ENCODE measurements around the gene SUPT5H.

SUPT5H gene

DNA sequence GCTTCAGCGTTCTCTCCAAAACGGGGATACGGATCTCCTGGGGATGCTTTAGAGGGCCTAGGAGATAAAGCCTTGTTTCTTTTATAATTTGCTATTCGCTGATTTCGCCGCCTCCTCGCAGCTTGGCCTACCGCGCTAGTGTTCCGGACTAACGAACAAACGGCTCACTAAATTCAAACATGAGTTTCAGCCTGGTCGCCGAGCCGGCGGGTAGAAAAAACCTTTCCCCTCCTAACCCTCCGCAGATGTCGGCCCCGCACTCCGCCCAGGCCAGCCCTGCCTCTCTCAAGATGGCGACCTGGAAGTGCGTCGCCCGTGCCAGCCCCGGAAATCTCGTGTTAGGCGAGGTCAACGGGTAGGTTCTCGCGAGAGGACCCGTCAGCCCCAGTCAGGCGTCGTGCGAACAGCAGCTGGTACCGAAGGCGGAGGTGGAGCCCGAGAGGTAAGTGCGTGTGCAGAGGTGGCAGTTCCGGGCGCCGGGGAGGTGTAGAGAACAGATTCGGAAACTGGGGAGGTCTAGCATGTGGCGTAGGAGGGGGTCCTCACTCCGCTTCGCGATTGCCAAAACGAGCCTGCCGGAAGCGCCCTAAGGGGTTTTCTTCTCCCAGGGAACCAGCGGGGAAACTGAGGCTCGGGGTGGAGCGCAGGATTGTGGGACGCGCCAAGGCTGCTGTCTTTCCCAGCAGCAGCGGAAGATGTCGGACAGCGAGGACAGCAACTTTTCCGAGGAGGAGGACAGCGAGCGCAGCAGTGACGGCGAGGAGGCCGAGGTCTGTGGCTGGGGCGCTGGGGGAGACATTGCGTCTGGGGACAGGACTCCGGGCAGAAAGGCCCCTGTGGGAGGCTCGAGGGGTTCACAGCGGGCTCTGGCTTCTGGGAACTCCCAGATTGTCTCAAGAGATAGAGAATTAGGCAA lies at the start of gene SUPT5H:
Gene SUPT5H, plus strand, starts transcription at position 387 of the 916 bp plus-strand sequence. Its CDS starts 309 bp downstream, at position 696.
- DNase-seq, result peak; percentile 96 to 97

DNA sequence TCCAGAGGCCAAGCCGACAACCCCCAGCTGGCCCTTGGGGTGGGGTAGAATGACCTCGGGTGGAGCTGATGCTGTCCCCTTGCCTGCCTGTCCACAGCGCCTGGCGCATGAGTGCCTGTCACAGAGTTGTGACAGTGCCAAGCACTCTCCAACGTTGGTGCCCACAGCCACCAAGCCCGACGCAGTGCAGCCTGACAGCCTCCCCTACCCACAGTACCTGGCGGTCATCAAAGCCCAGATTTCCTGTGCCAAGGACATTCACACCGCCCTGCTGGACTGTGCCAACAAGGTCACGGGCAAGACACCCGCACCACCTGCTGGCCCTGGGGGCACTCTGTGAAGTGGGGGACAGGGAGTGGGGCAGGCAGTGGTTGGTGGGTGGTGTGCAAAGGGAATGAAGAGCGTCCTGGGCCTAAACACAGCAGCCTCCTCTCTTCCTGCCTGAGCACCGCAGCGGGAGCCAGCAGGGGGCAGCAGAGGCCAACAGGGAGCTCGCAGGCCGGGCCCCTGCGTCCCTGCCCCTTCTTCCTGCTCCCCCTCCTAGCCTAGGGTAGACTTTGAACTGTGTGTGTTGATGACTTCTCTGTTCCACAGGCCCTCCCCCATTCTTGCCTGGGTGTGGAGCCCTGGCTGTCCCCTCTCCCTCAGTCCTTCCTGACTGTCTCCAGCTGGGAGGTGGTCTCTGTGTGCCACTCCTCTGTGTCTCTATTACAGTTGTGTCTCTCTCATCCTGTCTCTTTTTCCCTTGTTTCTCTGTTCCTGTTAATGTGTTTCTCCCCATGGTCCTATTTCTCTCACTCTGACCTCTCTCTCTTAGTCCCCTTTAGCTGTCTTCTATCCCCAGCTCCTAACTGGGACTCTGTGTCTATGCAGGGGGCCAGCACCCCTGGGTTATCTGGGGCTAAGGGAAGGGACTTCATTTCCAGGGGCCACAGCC lies 47.8 kb upstream of the SUPT5H start:
- DNase-seq, result peak; percentile 96 to 97

DNA sequence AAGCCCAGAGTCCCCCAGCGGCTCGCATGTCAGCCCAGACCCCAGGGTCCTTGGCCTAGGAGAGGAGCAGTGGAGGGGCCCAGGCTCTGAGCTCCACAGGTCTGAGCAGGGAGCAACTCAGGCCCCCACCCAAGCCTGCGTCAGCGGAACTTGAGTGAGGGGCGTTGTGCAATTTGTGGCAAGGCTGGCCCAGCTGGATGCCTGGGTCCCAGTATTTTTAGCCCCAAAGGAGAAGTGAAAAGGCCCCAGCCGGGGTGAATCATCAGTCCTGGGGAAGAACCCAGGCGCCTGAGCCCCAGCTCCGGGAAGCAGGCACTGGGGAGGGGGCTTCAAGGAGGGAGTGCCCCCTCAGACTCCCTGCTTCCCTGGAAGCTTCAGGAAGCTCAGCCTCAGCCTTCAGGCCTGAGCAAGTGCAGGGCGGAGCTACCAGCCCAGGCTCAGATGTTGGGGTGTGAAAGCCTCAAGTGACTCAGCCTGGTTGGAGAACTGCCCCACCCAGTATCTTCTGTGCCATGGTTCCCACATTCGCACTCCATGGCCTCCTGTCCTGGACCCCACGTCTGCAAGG lies 47.0 kb upstream of the SUPT5H start:
- peak; percentile 65 to 68 for DNase-seq

DNA sequence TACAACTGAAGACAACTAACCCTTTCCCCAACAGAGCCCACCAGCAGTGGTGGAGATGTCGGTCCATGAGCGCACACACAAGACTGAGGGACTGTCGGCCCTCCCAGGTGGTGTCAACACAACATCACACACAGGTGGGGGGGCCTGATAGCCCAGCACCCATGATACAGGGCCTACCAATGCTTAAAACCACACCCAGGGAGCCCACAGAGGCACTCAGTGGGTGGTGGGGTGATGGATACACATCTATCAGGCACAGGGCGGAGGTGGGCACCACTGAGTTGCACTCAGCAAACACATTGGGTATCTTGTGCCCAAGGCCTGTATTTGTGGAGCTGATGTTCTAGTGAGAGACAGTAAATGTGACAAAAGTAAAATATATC lies 45.7 kb upstream of the SUPT5H start:
- DNase-seq, result no peak

- no peak for DNase-seq
Measured at GRCh38 chr19:39400061-39400460, 45.3 kb upstream of the SUPT5H start.

DNA sequence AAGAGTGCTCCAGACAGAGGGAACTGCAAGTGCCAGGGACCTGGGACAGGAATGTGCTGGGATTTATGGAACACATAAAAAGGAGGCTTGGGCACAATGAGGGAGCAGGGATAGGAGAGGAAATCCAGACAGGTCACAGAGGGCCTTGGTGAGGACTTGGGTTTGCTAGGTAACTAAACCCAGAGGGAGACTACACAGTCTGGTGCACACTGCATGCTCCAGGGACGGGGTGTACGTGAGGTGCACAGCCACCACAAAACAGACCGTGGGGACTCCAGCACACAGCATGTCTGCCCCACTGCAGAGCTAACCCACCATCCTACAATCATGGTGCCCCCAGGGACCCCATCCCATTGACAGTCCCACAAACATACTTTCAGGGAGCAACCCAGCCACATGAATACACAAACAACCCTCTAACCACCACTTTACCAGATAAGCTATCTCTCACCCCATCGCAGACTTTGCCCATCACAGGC lies 44.3 kb upstream of the SUPT5H start:
- no peak for DNase-seq

- DNase-seq, result peak; percentile 79 to 81
Measured at GRCh38 chr19:39401549-39402345, 43.6 kb upstream of the SUPT5H start.

DNA sequence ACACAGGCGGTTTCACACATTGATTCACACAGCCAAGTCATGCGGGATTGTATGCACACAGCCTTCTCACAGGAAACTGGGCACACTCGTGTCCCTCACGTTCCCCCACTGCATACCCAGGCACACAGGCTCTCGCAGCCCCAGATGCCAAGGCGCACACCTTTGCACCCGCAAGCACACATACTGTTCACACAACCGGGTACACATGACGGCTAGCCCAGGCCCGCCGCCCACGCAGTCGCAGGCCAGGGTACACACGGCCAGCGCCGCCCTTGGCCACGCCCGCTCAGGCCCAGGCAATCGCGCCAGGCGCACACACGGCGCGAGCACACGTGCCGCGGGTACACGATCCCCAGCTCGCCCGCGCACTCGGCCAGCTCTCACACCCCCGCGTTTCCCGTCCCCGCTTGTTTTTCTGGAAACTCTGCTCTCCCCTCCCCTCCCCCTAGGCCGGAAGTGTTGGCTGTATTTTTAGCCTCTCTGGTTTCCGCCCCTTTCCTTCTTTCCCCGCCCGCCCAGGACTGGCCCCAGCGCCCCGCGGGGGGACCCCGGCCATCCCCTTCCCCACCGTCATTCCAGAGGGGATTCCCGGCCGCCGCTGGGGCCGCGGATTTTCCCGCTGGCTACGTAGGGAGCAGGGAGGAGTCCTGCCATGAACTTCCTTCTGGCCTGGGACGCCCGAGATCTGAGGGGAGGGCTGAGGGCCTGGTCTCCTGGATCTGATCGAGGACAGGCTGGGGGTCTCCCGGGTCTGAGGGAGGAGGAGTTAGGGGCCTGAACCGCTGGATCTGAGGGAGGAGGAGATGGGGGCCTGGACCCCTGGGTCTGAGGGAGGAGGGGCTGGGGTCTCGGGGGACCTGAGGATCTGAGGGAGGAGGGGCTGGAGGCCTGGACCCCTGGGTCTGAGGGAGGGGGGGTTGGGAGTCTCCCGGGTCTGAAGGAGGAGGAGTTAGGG lies 42.8 kb upstream of the SUPT5H start:
- peak; percentile 84 to 90 for DNase-seq

DNA sequence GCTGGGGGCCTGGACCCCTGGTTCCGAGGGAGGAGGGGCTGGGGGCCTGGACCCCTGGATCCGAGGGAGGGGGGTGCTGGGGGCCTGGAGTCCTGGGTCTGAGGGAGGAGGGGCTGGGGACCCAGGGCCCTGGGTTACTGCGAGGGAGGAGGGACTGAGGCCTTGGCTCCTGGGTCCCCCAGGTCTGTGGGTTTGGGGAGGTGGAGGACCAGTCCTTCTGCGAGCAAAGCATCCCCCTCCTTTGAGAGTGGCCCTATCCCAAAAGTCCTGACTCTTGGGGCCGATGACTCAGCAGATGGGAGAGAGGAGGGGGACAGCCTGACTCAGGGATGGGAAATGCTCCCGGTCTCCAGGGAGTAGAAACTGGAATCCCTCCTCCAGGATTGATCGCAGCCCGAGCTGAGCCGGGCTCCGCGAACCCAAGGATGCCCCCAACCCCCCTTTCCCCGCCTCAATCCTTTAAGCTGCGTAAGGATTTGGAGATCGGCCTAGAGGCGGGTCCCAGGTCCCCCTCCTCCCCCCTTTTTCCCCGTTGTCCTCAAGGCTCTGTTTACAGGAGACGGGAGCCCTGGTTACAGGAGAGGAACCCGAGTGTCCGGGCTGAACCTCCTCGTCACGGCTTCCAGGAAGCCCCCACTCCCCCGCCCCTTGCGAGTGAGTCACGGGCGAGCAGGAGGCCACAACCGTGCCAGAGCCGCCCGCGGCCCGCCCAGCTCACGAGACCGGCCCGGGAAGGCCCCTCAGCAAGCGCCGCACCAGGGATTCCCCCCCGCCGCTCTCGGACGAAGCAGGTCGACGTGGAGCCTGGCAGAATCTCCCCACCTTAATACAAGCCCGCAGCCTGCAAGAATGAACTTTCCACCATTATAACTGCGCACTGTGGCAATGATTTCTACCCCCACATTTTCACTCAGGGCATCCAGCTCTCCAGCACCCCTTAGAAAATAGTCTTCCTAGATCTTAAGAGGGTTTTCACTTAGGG lies 41.8 kb upstream of the SUPT5H start:
- peak; percentile 97 for DNase-seq

DNA sequence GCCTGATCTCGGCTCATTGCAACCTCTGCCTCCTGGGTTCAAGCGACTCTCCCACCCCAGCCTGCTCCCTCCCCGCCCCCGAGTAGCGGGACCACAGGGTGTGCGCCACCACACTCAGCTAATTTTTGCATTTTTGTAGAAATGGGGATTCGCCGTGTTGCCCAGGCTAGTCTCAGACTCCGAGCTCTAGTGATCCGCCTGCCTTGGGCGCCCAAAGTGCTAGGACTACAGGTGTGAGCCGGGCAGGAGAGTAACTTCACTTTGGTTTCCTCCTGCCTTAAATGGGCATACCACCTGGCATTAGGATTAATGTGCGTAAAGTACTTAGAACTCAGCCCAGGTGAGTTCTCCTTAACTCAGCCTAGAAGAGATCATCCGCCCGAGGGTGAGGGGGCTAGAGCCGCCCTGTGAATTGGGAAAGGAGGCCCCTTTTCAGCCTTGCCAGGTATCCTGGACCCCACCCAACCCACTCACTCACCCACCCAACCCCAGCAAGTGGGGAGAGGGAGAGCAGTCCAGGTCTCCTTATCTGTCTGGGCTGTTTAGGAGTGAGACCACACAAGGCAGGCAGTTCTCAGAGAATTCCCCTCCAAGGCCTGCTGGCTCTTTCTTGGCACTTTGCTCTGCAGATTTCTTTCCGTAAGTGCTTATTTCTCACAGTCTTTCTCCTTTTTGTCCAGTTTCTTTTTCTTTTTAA lies 40.0 kb upstream of the SUPT5H start:
- no peak for DNase-seq

GRCh38 chr19:39405958-39406655 lies 39.3 kb upstream of the SUPT5H start:
- DNase-seq, result peak; percentile 84 to 88

DNA sequence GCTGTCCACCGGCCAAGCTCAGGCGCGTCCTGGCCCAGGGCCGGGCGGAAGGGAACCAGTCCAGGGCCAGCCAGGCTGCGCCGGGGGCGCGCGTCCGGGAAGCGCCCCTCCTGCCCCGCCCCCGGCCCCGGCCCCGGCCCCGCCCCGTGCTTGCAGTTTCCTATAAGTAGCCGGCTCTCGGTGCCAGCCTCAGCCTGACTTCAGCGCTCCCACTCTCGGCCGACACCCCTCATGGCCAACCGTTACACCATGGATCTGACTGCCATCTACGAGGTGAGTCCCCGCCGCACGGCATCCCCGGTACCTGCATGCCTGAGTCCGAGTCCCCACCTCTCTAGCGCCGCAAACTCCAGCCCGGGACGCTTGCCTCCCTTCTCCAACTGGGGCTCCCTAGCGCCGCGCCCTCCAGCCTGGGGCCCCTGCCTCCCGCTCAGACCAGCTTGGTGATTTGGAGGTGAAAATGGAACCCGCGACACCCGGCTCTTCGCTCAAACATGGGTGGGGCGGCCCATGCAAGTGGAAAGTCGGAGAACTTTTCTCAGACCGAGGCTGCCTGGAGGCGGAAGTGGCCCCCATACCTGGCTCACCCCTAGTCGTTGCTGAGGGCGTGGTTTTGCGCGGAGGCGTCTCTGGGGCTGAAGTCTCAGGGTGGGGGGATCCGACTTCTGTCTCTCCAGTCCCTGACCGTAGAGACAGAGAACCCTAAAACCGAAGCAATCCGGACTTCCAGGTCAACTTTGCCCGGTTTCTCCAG lies 38.5 kb upstream of the SUPT5H start, which contains the start of gene ZFP36:
Gene ZFP36, plus strand, starts transcription at position 192 of the 754 bp plus-strand sequence. Its CDS starts 58 bp downstream, at position 250.
- peak; percentile 84 to 87 for DNase-seq

GRCh38 chr19:39407410-39407659 lies 38.0 kb upstream of the SUPT5H start:
- DNase-seq, result no peak

DNA sequence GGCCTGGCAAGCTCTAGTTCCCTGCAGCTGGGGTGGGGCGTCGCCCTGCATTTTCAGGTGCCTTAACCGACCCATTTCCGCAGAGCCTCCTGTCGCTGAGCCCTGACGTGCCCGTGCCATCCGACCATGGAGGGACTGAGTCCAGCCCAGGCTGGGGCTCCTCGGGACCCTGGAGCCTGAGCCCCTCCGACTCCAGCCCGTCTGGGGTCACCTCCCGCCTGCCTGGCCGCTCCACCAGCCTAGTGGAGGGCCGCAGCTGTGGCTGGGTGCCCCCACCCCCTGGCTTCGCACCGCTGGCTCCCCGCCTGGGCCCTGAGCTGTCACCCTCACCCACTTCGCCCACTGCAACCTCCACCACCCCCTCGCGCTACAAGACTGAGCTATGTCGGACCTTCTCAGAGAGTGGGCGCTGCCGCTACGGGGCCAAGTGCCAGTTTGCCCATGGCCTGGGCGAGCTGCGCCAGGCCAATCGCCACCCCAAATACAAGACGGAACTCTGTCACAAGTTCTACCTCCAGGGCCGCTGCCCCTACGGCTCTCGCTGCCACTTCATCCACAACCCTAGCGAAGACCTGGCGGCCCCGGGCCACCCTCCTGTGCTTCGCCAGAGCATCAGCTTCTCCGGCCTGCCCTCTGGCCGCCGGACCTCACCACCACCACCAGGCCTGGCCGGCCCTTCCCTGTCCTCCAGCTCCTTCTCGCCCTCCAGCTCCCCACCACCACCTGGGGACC lies 37.6 kb upstream of the SUPT5H start:
- DNase-seq, result peak; percentile 59 to 68

DNA sequence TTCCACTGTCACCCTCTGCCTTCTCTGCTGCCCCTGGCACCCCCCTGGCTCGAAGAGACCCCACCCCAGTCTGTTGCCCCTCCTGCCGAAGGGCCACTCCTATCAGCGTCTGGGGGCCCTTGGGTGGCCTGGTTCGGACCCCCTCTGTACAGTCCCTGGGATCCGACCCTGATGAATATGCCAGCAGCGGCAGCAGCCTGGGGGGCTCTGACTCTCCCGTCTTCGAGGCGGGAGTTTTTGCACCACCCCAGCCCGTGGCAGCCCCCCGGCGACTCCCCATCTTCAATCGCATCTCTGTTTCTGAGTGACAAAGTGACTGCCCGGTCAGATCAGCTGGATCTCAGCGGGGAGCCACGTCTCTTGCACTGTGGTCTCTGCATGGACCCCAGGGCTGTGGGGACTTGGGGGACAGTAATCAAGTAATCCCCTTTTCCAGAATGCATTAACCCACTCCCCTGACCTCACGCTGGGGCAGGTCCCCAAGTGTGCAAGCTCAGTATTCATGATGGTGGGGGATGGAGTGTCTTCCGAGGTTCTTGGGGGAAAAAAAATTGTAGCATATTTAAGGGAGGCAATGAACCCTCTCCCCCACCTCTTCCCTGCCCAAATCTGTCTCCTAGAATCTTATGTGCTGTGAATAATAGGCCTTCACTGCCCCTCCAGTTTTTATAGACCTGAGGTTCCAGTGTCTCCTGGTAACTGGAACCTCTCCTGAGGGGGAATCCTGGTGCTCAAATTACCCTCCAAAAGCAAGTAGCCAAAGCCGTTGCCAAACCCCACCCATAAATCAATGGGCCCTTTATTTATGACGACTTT lies 36.8 kb upstream of the SUPT5H start:
- no peak for DNase-seq
